HG03066 (cell line): ENCODE results near the gene OSTC.
"Not testable (repeated sequence)": the region's sequence is repeated elsewhere in the genome, so short reads cannot be mapped to it uniquely, and the experiment has no call there.

Experiments
- ATAC-seq: cut with Tn5 transposase; IDR thresholded peaks from one replicate; pipeline ENCODE4 v1.9.1; 2021; ENCODE audit warnings: low read depth; ENCODE audit not compliant: unreplicated experiment

The OSTC gene

GRCh38 chr4:108709722-108710121 is 59.3 kb downstream of the OSTC start:
- no peak for ATAC-seq

GRCh38 chr4:108710578-108710977 is 60.2 kb downstream of the OSTC start:
- ATAC-seq, result not testable (repeated sequence)

GRCh38 chr4:108714880-108715279 is 64.5 kb downstream of the OSTC start:
- ATAC-seq, result no peak

GRCh38 chr4:108716340-108716739 is 65.9 kb downstream of the OSTC start:
- no peak for ATAC-seq

GRCh38 chr4:108717386-108717785 is 67.0 kb downstream of the OSTC start:
- no peak for ATAC-seq
